OCI-LY1 (cell line): ENCODE measurements around the gene GADD45G.

ENCODE experiments used
- H2AFZ ChIP-seq: fragments of 200-600 bp; sonication (generic), shearing (Covaris generic); 2 replicates; pipeline ENCODE4 v1.6.0; 2014; ENCODE audit warnings: antibody characterized with exemption, mild to moderate bottlenecking, low read length
- H3F3A ChIP-seq: fragments of 200-600 bp; sonication (generic), shearing (Covaris generic); 2 replicates; pipeline ENCODE4 v1.6.0; 2014; ENCODE audit warnings: mild to moderate bottlenecking, antibody characterized with exemption, low read length, moderate library complexity; ENCODE audit not compliant: insufficient read depth
- H3K27ac ChIP-seq: fragments of 200-600 bp; sonication (generic); 2 replicates; pipeline ENCODE4 v1.5.1; 2014; ENCODE audit warnings: low read length, mixed run types, mild to moderate bottlenecking, low read depth; ENCODE audit not compliant: poor library complexity, severe bottlenecking
- H3K27me3 ChIP-seq: fragments of 200-600 bp; sonication (generic); 2 replicates; pipeline ENCODE4 v1.6.0; 2014; ENCODE audit warnings: antibody characterized with exemption, mild to moderate bottlenecking, low read length, moderate library complexity; ENCODE audit not compliant: insufficient read depth
- H3K36me3 ChIP-seq: fragments of 200-600 bp; sonication (generic); 2 replicates; pipeline ENCODE4 v1.6.1; 2014; ENCODE audit warnings: mild to moderate bottlenecking, antibody characterized with exemption, low read length, moderate library complexity, mixed read lengths; ENCODE audit not compliant: insufficient read depth
- H3K4me1 ChIP-seq: fragments of 200-600 bp; sonication (generic); 2 replicates; pipeline ENCODE4 v1.5.1; 2014; ENCODE audit warnings: mild to moderate bottlenecking, low read length, moderate library complexity; ENCODE audit not compliant: insufficient read depth, severe bottlenecking
- H3K4me2 ChIP-seq: fragments of 200-600 bp; sonication (generic), shearing (Covaris generic); 2 replicates; pipeline ENCODE4 v1.6.1; 2014; ENCODE audit warnings: low read length
- H3K4me3 ChIP-seq: fragments of 200-600 bp; sonication (generic); 2 replicates; pipeline ENCODE4 v1.5.1; 2014; ENCODE audit warnings: low read length, low read depth, mild to moderate bottlenecking, mixed read lengths; ENCODE audit not compliant: poor library complexity, severe bottlenecking
- H3K79me2 ChIP-seq: fragments of 200-600 bp; shearing (Covaris generic); 2 replicates; pipeline ENCODE4 v1.6.1; 2016; ENCODE audit warnings: mixed run types, low read length, mixed read lengths; ENCODE audit not compliant: insufficient read depth
- H3K9ac ChIP-seq: fragments of 200-600 bp; sonication (generic), shearing (Covaris generic); 2 replicates; pipeline ENCODE4 v1.6.1; 2014; ENCODE audit warnings: mild to moderate bottlenecking, low read length, mixed read lengths
- H3K9me2 ChIP-seq: fragments of 200-600 bp; sonication (generic), shearing (Covaris generic); 2 replicates; pipeline ENCODE4 v1.6.1; 2014; ENCODE audit warnings: low read depth, mild to moderate bottlenecking, low read length, mixed read lengths
- H3K9me3 ChIP-seq: fragments of 200-600 bp; shearing (Covaris generic); 2 replicates; pipeline ENCODE4 v1.6.1; 2014; ENCODE audit warnings: low read length, mixed read lengths
- H4K20me1 ChIP-seq: fragments of 200-600 bp; sonication (generic), shearing (Covaris generic); 2 replicates; pipeline ENCODE4 v1.6.0; 2016; ENCODE audit warnings: mild to moderate bottlenecking, low read length; ENCODE audit not compliant: insufficient read depth
- CTCF ChIP-seq: fragments of 200-600 bp; sonication (generic), shearing (Covaris generic); IDR thresholded peaks from 2 replicates; pipeline ENCODE4 v1.5.1; 2017; ENCODE audit warnings: mild to moderate bottlenecking, antibody characterized with exemption, low read length, moderate library complexity, mixed read lengths
- EZH2 ChIP-seq: fragments of 200-600 bp; sonication (generic), shearing (Covaris generic); IDR thresholded peaks from 2 replicates; pipeline ENCODE4 v1.8.0; 2017; ENCODE audit warnings: borderline replicate concordance, mixed run types, mild to moderate bottlenecking, antibody characterized with exemption, low read length, moderate library complexity, mixed read lengths

Gene GADD45G

GRCh38 chr9:89631384-89631783, 26.6 kb downstream of the GADD45G start:
- Histone ChIP-seq H3K36me3 (no peaks in the 10 kb centered on the region), H3K27ac (no peak overlapping the region), H3K27me3 (no peaks in the 10 kb centered on the region), H3K9me2 (no peaks in the 10 kb centered on the region), H3K4me3 (no peak overlapping the region), H3K79me2 (no peaks in the 10 kb centered on the region), H3K9me3 (no peaks in the 10 kb centered on the region), H3K4me1 (no peaks in the 10 kb centered on the region), H3K4me2 (no peak overlapping the region), H4K20me1 (no peaks in the 10 kb centered on the region), H2AFZ (no peak overlapping the region), H3K9ac (no peak overlapping the region), H3F3A (no peaks in the 10 kb centered on the region)
- no peak for TF ChIP-seq EZH2
- no peak for TF ChIP-seq CTCF

- no peaks in the 10 kb centered on the region for H3K79me2 ChIP-seq
- no peaks in the 10 kb centered on the region for H3K9me2 ChIP-seq
- H3K27me3 ChIP-seq, result no peaks in the 10 kb centered on the region
- H3F3A ChIP-seq, result no peaks in the 10 kb centered on the region
- H3K4me2 ChIP-seq, result no peak overlapping the region
- H3K4me3 ChIP-seq, result no peak overlapping the region
- no peak overlapping the region for H3K9ac ChIP-seq
- H3K9me3 ChIP-seq, result no peaks in the 10 kb centered on the region
- H3K36me3 ChIP-seq, result no peaks in the 10 kb centered on the region
- H2AFZ ChIP-seq, result no peak overlapping the region
- H4K20me1 ChIP-seq, result no peaks in the 10 kb centered on the region
- no peaks in the 10 kb centered on the region for H3K4me1 ChIP-seq
- TF ChIP-seq CTCF (no peak), EZH2 (no peak)
- no peak overlapping the region for H3K27ac ChIP-seq
Observed at GRCh38 chr9:89632192-89632733, 27.5 kb downstream of the GADD45G start.

- Histone ChIP-seq H3K9me2 (no peaks in the 10 kb centered on the region), H2AFZ (no peak overlapping the region), H3K36me3 (no peaks in the 10 kb centered on the region), H3F3A (no peaks in the 10 kb centered on the region), H4K20me1 (no peaks in the 10 kb centered on the region), H3K4me3 (no peak overlapping the region), H3K4me2 (no peak overlapping the region), H3K27me3 (no peaks in the 10 kb centered on the region), H3K9me3 (no peaks in the 10 kb centered on the region), H3K9ac (no peak overlapping the region), H3K4me1 (no peaks in the 10 kb centered on the region), H3K79me2 (no peaks in the 10 kb centered on the region), H3K27ac (no peak overlapping the region)
- TF ChIP-seq CTCF (no peak), EZH2 (no peak)
Observed at GRCh38 chr9:89632736-89633135, 27.9 kb downstream of the GADD45G start.
